ENCODE measurements around the gene ZC3H18.

ZC3H18 gene

GRCh38 chr16:88673716-88674379, 103.6 kb downstream of the ZC3H18 start:
- no peaks in the 10 kb centered on the region for H3K79me2 ChIP-seq
- H3K4me1 ChIP-seq, result no peaks in the 10 kb centered on the region
- H2AFZ ChIP-seq, result no peak overlapping the region
- H3K9me3 ChIP-seq (ENCODE audit: control insufficient read depth, low read length), result no peaks in the 10 kb centered on the region
- H3K27me3 ChIP-seq (ENCODE audit: control insufficient read depth, insufficient read depth, low read length), result no peaks in the 10 kb centered on the region
- H3K27ac ChIP-seq, result no peak overlapping the region
- no peak overlapping the region for H3K4me3 ChIP-seq (ENCODE audit: low read depth, low read length)
- no peak overlapping the region for H3K4me2 ChIP-seq (ENCODE audit: low read length)
- TF ChIP-seq, protein P1, sequence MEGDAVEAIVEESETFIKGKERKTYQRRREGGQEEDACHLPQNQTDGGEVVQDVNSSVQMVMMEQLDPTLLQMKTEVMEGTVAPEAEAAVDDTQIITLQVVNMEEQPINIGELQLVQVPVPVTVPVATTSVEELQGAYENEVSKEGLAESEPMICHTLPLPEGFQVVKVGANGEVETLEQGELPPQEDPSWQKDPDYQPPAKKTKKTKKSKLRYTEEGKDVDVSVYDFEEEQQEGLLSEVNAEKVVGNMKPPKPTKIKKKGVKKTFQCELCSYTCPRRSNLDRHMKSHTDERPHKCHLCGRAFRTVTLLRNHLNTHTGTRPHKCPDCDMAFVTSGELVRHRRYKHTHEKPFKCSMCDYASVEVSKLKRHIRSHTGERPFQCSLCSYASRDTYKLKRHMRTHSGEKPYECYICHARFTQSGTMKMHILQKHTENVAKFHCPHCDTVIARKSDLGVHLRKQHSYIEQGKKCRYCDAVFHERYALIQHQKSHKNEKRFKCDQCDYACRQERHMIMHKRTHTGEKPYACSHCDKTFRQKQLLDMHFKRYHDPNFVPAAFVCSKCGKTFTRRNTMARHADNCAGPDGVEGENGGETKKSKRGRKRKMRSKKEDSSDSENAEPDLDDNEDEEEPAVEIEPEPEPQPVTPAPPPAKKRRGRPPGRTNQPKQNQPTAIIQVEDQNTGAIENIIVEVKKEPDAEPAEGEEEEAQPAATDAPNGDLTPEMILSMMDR (IDR thresholded peaks at IDR 0.05), result no peak
- H3K9ac ChIP-seq, result no peak overlapping the region
- no peaks in the 10 kb centered on the region for H3K36me3 ChIP-seq (ENCODE audit: control insufficient read depth, insufficient read depth, low read length)

DNA sequence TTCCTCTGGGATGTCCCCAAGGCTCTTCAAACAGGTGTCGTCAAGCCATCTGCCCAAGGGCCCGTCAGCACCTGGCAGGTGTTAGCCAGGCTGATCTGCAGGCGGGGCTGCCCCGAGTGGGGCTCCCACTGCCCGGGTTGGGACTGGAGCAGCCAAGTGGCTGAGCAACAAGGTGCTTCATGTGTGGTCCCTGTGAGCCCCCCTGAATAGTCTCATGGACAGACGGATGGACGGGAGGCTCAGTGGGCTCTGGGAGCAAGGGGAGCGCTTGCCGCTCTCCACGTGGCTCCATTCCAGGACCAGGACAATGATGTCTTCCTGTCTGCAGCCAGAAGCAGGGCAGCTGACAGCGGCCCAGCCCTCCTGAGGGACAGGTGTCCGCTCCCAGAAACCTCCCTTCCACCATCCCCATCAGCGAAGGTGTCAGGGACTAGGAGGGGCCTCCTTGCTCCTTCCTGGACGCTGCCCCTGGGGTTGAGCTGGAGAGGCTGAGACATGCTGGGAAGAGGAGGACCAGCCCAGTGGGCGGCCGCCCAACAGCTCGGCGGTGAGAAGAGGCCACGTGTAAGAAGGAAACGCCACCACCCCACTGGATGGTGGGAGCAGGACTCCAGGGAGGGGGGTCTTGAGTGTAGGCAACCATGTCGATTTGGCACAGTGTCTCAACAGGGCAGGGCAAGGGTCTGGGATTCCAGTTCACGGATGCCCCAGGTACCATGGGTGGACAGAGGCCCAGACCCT, 106.5 kb downstream of the ZC3H18 start:
- Histone ChIP-seq H3K79me2 (no peaks in the 10 kb centered on the region), H3K36me3 (ENCODE audit: control insufficient read depth, insufficient read depth, low read length) (no peaks in the 10 kb centered on the region), H3K4me2 (ENCODE audit: low read length) (no peak overlapping the region), H3K4me1 (no peaks in the 10 kb centered on the region), H3K27ac (no peak overlapping the region), H3K9me3 (ENCODE audit: control insufficient read depth, low read length) (no peaks in the 10 kb centered on the region), H3K4me3 (ENCODE audit: low read depth, low read length) (no peak overlapping the region), H2AFZ (no peak overlapping the region), H3K27me3 (ENCODE audit: control insufficient read depth, insufficient read depth, low read length) (no peaks in the 10 kb centered on the region), H3K9ac (no peak overlapping the region)
- TF ChIP-seq, protein P1 (IDR thresholded peaks at IDR 0.05), result no peak

DNA sequence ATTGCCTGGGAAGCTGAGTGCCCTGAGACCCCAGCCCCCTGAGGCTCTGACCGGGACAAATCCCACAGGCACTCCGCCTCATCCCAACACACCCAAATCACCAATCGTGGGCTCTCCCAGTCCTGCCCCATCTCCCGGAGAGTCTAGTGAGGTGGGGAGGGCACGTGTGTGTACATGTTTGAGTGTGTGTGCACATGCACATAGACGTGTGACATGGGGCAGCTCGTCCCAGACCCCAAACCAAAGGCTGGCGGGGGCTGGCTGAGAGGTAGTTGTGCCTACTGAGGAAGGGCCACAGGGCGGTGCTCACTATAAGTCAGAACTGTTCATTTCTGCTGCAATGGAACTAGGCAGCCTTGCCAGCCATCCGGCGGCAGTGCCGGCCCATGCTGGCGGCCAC, 107.5 kb downstream of the ZC3H18 start:
- no peak overlapping the region for H3K4me3 ChIP-seq (ENCODE audit: low read depth, low read length)
- H3K27ac ChIP-seq, result no peak overlapping the region
- H3K79me2 ChIP-seq, result no peaks in the 10 kb centered on the region
- no peaks in the 10 kb centered on the region for H3K4me1 ChIP-seq
- no peaks in the 10 kb centered on the region for H3K36me3 ChIP-seq (ENCODE audit: control insufficient read depth, insufficient read depth, low read length)
- no peak overlapping the region for H3K9ac ChIP-seq
- no peaks in the 10 kb centered on the region for H3K27me3 ChIP-seq (ENCODE audit: control insufficient read depth, insufficient read depth, low read length)
- no peak overlapping the region for H3K4me2 ChIP-seq (ENCODE audit: low read length)
- H2AFZ ChIP-seq, result no peak overlapping the region
- no peaks in the 10 kb centered on the region for H3K9me3 ChIP-seq (ENCODE audit: control insufficient read depth, low read length)
- TF ChIP-seq, protein P1 (IDR thresholded peaks at IDR 0.05), result no peak

- Histone ChIP-seq H3K4me2 (ENCODE audit: low read length) (no peak overlapping the region), H3K4me3 (ENCODE audit: low read depth, low read length) (no peak overlapping the region), H3K4me1 (no peaks in the 10 kb centered on the region), H3K36me3 (ENCODE audit: control insufficient read depth, insufficient read depth, low read length) (no peaks in the 10 kb centered on the region), H3K79me2 (no peaks in the 10 kb centered on the region), H2AFZ (no peak overlapping the region), H3K9ac (no peak overlapping the region), H3K27me3 (ENCODE audit: control insufficient read depth, insufficient read depth, low read length) (no peaks in the 10 kb centered on the region), H3K9me3 (ENCODE audit: control insufficient read depth, low read length) (no peaks in the 10 kb centered on the region), H3K27ac (no peak overlapping the region)
- TF ChIP-seq, protein P1 (IDR thresholded peaks at IDR 0.05), result no peak
Observed at GRCh38 chr16:88678224-88678979, 108.2 kb downstream of the ZC3H18 start.
